BJ (cell line): ENCODE results near the gene KIR2DL1. TPM values are rescaled to one million over a fixed set of nuclear protein-coding genes. Genes with fewer than 3 reads are reported as not detected.
"Not testable (repeated sequence)": the region's sequence is repeated elsewhere in the genome, so short reads cannot be mapped to it uniquely, and the experiment has no call there.

Experiments used
- CTCF ChIA-PET: fragments of 350-600 bp; formaldehyde crosslinking; extraction: SDS; loops from one replicate; lab custom pipeline; 2021; ENCODE audit warnings: antibody characterized with exemption, inconsistent platforms; lab: Yijun Ruan, JAX
- POLR2A ChIA-PET: fragments of 300-600 bp; sonication (Branson Sonifier 250); formaldehyde crosslinking; extraction: SDS; loops from one replicate; lab custom pipeline; 2021; ENCODE audit warnings: antibody characterized with exemption; lab: Charles Lee
- DNase-seq: peaks from one replicate; pipeline ENCODE4 v3.0.0-alpha.2; 2011; ENCODE audit warnings: low read depth
- H3K27me3 ChIP-seq: 2 replicates; pipeline ENCODE4 v1.6.0; 2011; ENCODE audit warnings: low read length; ENCODE audit not compliant: control insufficient read depth, insufficient read depth
- H3K36me3 ChIP-seq: 2 replicates; pipeline ENCODE4 v1.5.1; 2011; ENCODE audit warnings: low read length; ENCODE audit not compliant: control insufficient read depth, insufficient read depth
- H3K4me3 ChIP-seq: 2 replicates; pipeline ENCODE4 v1.5.1; 2011; ENCODE audit warnings: low read depth, mild to moderate bottlenecking, control low read depth, low read length
- polyA plus RNA-seq: library from polyadenylated mRNA; depleted of rRNA; stranded (reverse); fragments of >200 nt; gene quantifications from 2 replicates; pipeline ENCODE4 v1.2.3, GENCODE V29; 2011

The KIR2DL1 gene
- polyA plus RNA-seq, 1 experiment = not detected

- H3K4me3 ChIP-seq, CTCF ChIA-PET, H3K27me3 ChIP-seq, DNase-seq, POLR2A ChIA-PET, H3K36me3 ChIP-seq: not testable (repeated sequence)
Measured at GRCh38 chr19:54750276-54750675, 19.3 kb upstream of the KIR2DL1 start.

DNA sequence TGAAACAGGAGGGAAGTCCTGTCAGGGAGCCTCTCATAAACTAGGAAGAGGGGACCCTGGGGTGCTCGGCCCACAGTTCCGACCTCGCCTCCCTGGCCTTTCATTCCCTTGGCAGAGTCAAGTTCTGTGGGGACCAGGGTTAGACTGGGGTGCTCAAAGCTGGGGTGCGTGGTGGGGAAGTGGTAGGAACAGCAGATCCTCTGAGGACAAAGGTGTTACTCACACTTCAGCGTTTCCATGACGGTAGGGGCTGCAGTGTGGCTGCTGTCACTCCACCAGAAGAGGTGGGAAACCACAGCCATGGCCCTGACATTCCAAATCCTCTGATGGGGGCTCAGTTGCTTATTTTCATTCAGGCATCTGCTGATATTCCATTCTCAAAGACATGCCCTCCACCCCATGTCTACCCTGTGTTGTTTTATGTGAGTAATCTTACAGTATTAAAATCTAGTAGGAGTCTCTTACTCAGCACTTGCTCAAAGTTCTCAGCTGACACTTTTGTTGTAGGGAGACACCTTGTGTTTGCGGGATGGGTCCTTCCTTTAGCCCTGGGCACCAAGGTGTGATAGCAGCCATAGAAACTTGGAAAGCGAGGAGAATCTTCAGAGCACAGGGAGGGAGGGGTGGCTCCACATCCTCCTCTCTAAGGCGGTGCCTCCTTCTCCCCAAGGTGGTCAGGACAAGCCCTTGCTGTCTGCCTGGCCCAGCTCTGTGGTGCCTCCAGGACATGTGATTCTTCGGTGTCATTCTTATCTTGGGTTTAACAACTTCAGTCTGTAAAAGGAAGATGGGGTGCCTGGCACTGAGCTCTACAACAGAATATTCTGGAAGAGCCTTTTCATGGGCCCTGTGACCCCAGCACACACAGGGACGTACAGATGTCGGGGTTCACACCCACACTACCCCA, 13.1 kb upstream of the KIR2DL1 start:
- DNase-seq, POLR2A ChIA-PET, H3K4me3 ChIP-seq: not testable (repeated sequence)

DNA sequence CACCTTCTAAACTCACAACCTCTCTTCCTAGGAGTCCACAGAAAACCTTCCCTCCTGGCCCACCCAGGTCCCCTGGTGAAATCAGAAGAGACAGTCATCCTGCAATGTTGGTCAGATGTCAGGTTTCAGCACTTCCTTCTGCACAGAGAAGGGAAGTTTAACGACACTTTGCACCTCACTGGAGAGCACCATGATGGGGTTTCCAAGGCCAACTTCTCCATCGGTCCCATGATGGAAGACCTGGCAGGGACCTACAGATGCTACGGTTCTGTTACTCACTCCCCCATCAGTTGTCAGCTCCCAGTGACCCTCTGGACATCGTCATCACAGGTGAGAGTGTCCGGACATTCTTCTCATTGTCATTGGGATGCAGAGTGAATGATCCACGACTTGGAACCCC, 11.0 kb upstream of the KIR2DL1 start:
- H3K4me3 ChIP-seq, CTCF ChIA-PET, H3K36me3 ChIP-seq, POLR2A ChIA-PET, DNase-seq, H3K27me3 ChIP-seq: not testable (repeated sequence)

More for the DNA sequence above, 13.1 kb upstream of the KIR2DL1 start:
- CTCF ChIA-PET, H3K27me3 ChIP-seq, H3K36me3 ChIP-seq: not testable (repeated sequence)

- DNase-seq, POLR2A ChIA-PET: not testable (repeated sequence)
Measured at GRCh38 chr19:54764219-54764618, 5.4 kb upstream of the KIR2DL1 start.

DNA sequence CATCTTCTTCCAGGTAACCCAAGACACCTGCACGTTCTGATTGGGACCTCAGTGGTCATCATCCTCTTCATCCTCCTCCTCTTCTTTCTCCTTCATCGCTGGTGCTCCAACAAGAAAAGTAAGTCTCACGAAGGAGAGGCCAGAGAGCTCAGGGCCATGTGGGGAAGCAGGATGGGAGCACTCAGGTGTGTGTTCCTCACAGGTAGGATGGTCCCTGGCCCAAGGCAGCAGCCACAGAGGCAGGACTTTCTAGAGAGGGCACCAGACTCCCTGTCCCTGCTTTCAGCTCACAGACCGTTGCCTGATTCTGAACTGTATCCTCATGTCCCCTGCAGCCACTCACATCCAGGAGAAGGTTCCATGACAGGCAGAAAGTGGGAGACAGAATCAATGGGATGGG, 3.1 kb upstream of the KIR2DL1 start:
- DNase-seq, POLR2A ChIA-PET, H3K36me3 ChIP-seq, CTCF ChIA-PET, H3K27me3 ChIP-seq, H3K4me3 ChIP-seq: not testable (repeated sequence)

More at GRCh38 chr19:54764219-54764618, 5.4 kb upstream of the KIR2DL1 start:
- H3K36me3 ChIP-seq, CTCF ChIA-PET, H3K4me3 ChIP-seq, H3K27me3 ChIP-seq: not testable (repeated sequence)

GRCh38 chr19:54770511-54770910, 918 bp downstream of the KIR2DL1 start:
- H3K36me3 ChIP-seq, H3K27me3 ChIP-seq, DNase-seq, H3K4me3 ChIP-seq, CTCF ChIA-PET, POLR2A ChIA-PET: not testable (repeated sequence)

- CTCF ChIA-PET, POLR2A ChIA-PET, H3K4me3 ChIP-seq, H3K36me3 ChIP-seq, H3K27me3 ChIP-seq, DNase-seq: not testable (repeated sequence)
Measured at GRCh38 chr19:54771018-54771960, 1.7 kb downstream of the KIR2DL1 start.

DNA sequence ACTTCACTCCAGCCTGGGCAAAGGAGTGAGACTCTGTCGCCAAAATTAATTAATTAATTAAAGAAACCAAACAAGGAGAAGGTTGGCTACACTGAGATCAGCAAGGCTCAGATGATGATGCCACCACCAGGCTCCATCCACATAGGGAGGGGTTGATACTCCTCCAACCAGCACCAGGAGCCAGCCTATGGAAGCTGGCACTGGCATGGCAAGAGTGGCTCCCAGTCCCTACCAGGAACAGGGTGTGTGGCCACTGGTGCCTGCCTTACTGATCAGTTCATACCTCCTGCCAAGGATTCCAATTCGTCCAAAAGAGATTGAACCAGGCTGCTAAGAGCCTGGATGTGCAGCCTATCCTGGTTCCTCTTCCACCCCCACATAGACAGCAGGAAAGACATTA, 3.1 kb downstream of the KIR2DL1 start:
- H3K36me3 ChIP-seq, H3K27me3 ChIP-seq, DNase-seq, H3K4me3 ChIP-seq, POLR2A ChIA-PET, CTCF ChIA-PET: not testable (repeated sequence)

DNA sequence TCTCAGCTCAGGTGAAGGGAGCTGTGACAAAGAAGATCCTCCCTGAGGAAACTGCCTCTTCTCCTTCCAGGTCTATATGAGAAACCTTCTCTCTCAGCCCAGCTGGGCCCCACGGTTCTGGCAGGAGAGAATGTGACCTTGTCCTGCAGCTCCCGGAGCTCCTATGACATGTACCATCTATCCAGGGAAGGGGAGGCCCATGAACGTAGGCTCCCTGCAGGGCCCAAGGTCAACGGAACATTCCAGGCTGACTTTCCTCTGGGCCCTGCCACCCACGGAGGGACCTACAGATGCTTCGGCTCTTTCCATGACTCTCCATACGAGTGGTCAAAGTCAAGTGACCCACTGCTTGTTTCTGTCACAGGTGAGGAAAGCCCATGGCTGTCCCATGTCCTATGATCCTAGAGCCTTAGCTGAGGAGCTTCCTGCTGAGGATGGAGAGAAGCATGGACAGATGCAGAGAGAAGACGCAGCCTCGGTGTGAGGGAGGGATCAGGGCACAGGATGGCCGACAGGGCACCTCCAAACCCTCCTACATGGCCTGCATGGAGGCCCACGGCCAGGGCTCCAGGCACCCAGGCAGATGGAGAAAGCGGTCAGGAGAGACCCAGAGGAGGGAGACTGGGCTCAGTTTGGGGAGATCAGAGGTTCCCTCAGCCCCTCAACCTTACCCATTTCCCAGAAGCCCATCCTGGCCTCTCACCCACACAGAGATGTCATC, 5.7 kb downstream of the KIR2DL1 start:
- H3K4me3 ChIP-seq, DNase-seq, POLR2A ChIA-PET, H3K36me3 ChIP-seq, H3K27me3 ChIP-seq, CTCF ChIA-PET: not testable (repeated sequence)

DNA sequence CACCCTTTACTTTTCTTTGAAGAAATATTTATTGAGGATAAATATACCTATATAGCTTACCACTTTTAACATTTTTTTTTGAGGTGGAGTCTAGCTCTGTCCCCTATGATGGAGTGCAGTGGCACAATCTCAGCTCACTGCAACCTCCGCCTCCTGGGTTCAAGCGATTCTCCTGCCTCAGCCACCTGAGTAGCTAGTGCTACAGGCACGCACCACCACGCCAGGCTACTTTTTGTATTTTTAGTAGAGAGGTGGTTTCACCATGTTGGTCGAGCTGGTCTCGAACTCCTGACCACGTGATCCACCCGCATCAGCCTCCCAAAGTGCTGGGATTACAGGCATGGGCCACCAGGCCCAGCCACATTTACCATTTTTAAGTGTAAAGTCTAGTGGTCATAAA, 6.2 kb downstream of the KIR2DL1 start:
- CTCF ChIA-PET, H3K27me3 ChIP-seq, POLR2A ChIA-PET, H3K36me3 ChIP-seq, H3K4me3 ChIP-seq, DNase-seq: not testable (repeated sequence)

- H3K36me3 ChIP-seq, POLR2A ChIA-PET, H3K27me3 ChIP-seq, H3K4me3 ChIP-seq, CTCF ChIA-PET, DNase-seq: not testable (repeated sequence)
Measured at GRCh38 chr19:54777851-54778250, 8.3 kb downstream of the KIR2DL1 start.

GRCh38 chr19:54778896-54779295, 9.3 kb downstream of the KIR2DL1 start:
- H3K27me3 ChIP-seq, H3K4me3 ChIP-seq, DNase-seq, H3K36me3 ChIP-seq, CTCF ChIA-PET, POLR2A ChIA-PET: not testable (repeated sequence)
